HepG2 (cell line): ENCODE measurements around the gene SERPINF2. TPM values are rescaled to one million over a fixed set of nuclear protein-coding genes. Genes with fewer than 3 reads are reported as not detected.

ENCODE experiments used
- CREB1 ChIP-seq, 2 experiments: fragments of 450-650 bp in 1 of 2; IDR thresholded peaks; 2 replicates each; pipeline ENCODE4 v1.6.1; 2016 to 2017; ENCODE audit warnings: control low read depth in 1 of 2, mild to moderate bottlenecking in 1 of 2, missing compliant biosample characterization in 1 of 2, missing genetic modification characterization in 1 of 2
- FLYWCH1 ChIP-seq: sonication (generic); formaldehyde crosslinking; IDR thresholded peaks from 2 replicates; pipeline ENCODE4 v1.8.1; 2023; ENCODE audit warnings: mild to moderate bottlenecking, missing genetic modification reagents
- HDAC1 ChIP-seq: sonication (generic); formaldehyde crosslinking; IDR thresholded peaks from 2 replicates; pipeline ENCODE4 v1.5.1; 2020; ENCODE audit warnings: mild to moderate bottlenecking, missing genetic modification reagents
- HIC2 ChIP-seq: sonication (generic); formaldehyde crosslinking; IDR thresholded peaks from 2 replicates; pipeline ENCODE4 v1.9.0; 2022; ENCODE audit warnings: low read depth, missing genetic modification reagents
- KDM5B ChIP-seq: sonication (generic); formaldehyde crosslinking; IDR thresholded peaks from 2 replicates; pipeline ENCODE4 v1.4.0; 2020; ENCODE audit warnings: missing genetic modification reagents, mild to moderate bottlenecking, borderline replicate concordance
- NR2C2 ChIP-seq: sonication (generic); formaldehyde crosslinking; IDR thresholded peaks from 2 replicates; pipeline ENCODE4 v1.4.0; 2020; ENCODE audit warnings: missing genetic modification reagents, mild to moderate bottlenecking, moderate library complexity, borderline replicate concordance
- RBFOX2 ChIP-seq: fragments of 200-400 bp; formaldehyde crosslinking; IDR thresholded peaks from 2 replicates; pipeline ENCODE4 v1.6.1; 2017; ENCODE audit warnings: low read depth, mild to moderate bottlenecking, low read length
- SKIL ChIP-seq: sonication (generic); formaldehyde crosslinking; IDR thresholded peaks from 2 replicates; pipeline ENCODE4 v1.8.0; 2022; ENCODE audit warnings: missing genetic modification reagents, mild to moderate bottlenecking, moderate library complexity, borderline replicate concordance
- THYN1 ChIP-seq: sonication (generic); formaldehyde crosslinking; IDR thresholded peaks from 2 replicates; pipeline ENCODE4 v1.8.1; 2023; ENCODE audit warnings: low read depth, mild to moderate bottlenecking, moderate library complexity, missing genetic modification reagents, borderline replicate concordance
- ZBTB1 ChIP-seq: sonication (generic); formaldehyde crosslinking; IDR thresholded peaks from 2 replicates; pipeline ENCODE4 v1.4.0; 2020; ENCODE audit warnings: missing genetic modification reagents, borderline replicate concordance
- ZEB1 ChIP-seq: IDR thresholded peaks from 2 replicates; pipeline ENCODE4 v1.6.1; 2012; ENCODE audit warnings: mild to moderate bottlenecking, low read depth, inconsistent platforms; ENCODE audit not compliant: insufficient replicate concordance
- ZNF10 ChIP-seq: sonication (generic); formaldehyde crosslinking; IDR thresholded peaks from 2 replicates; pipeline ENCODE4 v1.4.0; 2020; ENCODE audit warnings: mild to moderate bottlenecking, low read depth, missing genetic modification reagents, borderline replicate concordance
- ZNF331 ChIP-seq: sonication (generic); formaldehyde crosslinking; IDR thresholded peaks from 2 replicates; pipeline ENCODE4 v1.4.0; 2020; ENCODE audit warnings: missing genetic modification reagents
- ZNF460 ChIP-seq: sonication (generic); formaldehyde crosslinking; IDR thresholded peaks from 2 replicates; pipeline ENCODE4 v1.5.1; 2020; ENCODE audit warnings: missing genetic modification reagents, mild to moderate bottlenecking, borderline replicate concordance
- ZNF567 ChIP-seq: sonication (generic); formaldehyde crosslinking; IDR thresholded peaks from 2 replicates; pipeline ENCODE4 v1.8.1; 2023; ENCODE audit warnings: mild to moderate bottlenecking, missing genetic modification reagents, borderline replicate concordance
- ZNF713 ChIP-seq: sonication (generic); formaldehyde crosslinking; IDR thresholded peaks from 2 replicates; pipeline ENCODE4 v1.4.0; 2020; ENCODE audit warnings: mild to moderate bottlenecking, missing genetic modification reagents
- polyA plus RNA-seq, 8 experiments: library from polyadenylated mRNA; depleted of rRNA in 3 of 8; stranded (reverse) in 7 of 8; unstranded in 1 of 8; fragments of >200 nt; fragmentation: Illumina TruSeq in 4 of 8; extraction: Trizol in 4 of 8; gene quantifications; 2 replicates each; pipeline versions ENCODE4 v1.2.1 to v1.2.3, GENCODE V29; 2011 to 2016; ENCODE audit warnings: low read depth in 4 of 8, missing spikeins in 1 of 8, mixed read lengths in 1 of 8; ENCODE audit not compliant: insufficient read depth in 1 of 8
- total RNA-seq, 5 experiments: library from RNA; depleted of rRNA; stranded (reverse); fragments of >200 nt; fragmentation: Illumina TruSeq; extraction: Trizol; gene quantifications; 2 replicates each; pipeline ENCODE4 v1.2.3, GENCODE V29; 2016; ENCODE audit warnings: low read depth in 1 of 5
- TF ChIP-seq, protein P1 (sequence below), 2 experiments: sonication (generic) in 1 of 2; formaldehyde crosslinking in 1 of 2; IDR thresholded peaks; 2 replicates each; pipeline versions ENCODE4 v1.6.1 to v1.9.0; 2014 to 2022; ENCODE audit warnings: antibody characterized with exemption in 1 of 2, borderline replicate concordance in 1 of 2, inconsistent platforms in 1 of 2, low read depth in 1 of 2, missing genetic modification reagents in 1 of 2

SERPINF2 gene
- total and polyA plus RNA-seq, 2 of the 13 experiments (the other 11 are each of a cell fraction or from before 2014, with no cell fraction given), result 309 to 548 TPM

GRCh38 chr17:1769822-1770477 is 27.3 kb downstream of the SERPINF2 start (continued):
- TF ChIP-seq, protein P1, sequence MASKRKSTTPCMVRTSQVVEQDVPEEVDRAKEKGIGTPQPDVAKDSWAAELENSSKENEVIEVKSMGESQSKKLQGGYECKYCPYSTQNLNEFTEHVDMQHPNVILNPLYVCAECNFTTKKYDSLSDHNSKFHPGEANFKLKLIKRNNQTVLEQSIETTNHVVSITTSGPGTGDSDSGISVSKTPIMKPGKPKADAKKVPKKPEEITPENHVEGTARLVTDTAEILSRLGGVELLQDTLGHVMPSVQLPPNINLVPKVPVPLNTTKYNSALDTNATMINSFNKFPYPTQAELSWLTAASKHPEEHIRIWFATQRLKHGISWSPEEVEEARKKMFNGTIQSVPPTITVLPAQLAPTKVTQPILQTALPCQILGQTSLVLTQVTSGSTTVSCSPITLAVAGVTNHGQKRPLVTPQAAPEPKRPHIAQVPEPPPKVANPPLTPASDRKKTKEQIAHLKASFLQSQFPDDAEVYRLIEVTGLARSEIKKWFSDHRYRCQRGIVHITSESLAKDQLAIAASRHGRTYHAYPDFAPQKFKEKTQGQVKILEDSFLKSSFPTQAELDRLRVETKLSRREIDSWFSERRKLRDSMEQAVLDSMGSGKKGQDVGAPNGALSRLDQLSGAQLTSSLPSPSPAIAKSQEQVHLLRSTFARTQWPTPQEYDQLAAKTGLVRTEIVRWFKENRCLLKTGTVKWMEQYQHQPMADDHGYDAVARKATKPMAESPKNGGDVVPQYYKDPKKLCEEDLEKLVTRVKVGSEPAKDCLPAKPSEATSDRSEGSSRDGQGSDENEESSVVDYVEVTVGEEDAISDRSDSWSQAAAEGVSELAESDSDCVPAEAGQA (IDR thresholded peaks at IDR 0.05; ENCODE audit: low read depth), result no peak; the same call in 1 of the 2 replicates
- TF ChIP-seq, protein P1 (CRISPR knock-in tag; IDR thresholded peaks at IDR 0.05; ENCODE audit: borderline replicate concordance), result no peak
- TF ChIP-seq ZNF713 (CRISPR knock-in tag), result no peak
- TF ChIP-seq KDM5B (CRISPR knock-in tag), result peak; percentile 35; the same call in 1 of the 2 replicates
- TF ChIP-seq SKIL, result no peak
- peak; percentile 80 for TF ChIP-seq RBFOX2
- no peak for TF ChIP-seq ZNF460 (CRISPR knock-in tag)
- TF ChIP-seq NR2C2 (CRISPR knock-in tag), result no peak
- TF ChIP-seq ZEB1, result no peak
- no peak for TF ChIP-seq THYN1 (CRISPR knock-in tag)
- TF ChIP-seq FLYWCH1 (CRISPR knock-in tag), result no peak
- 0 out of 2 replicates have a peak, but pooled peaks have one; percentile 46 for TF ChIP-seq ZNF331
- TF ChIP-seq CREB1 (IDR thresholded peaks at IDR 0.05), result no peak
- TF ChIP-seq CREB1 (CRISPR knock-in tag; IDR thresholded peaks at IDR 0.05), result no peak
- peak; percentile 80 for TF ChIP-seq HIC2 (CRISPR knock-in tag)
- no peak for TF ChIP-seq ZBTB1 (CRISPR knock-in tag)
- no peak for TF ChIP-seq ZNF567 (CRISPR knock-in tag)
- TF ChIP-seq HDAC1 (CRISPR knock-in tag), result peak; percentile 67
- TF ChIP-seq ZNF10 (CRISPR knock-in tag), result no peak
